AG10803 (cell line): ENCODE results near the gene RPRD1B.

ENCODE experiments used
- DNase-seq: peaks from one replicate; pipeline ENCODE4 v3.0.0; 2010; ENCODE audit warnings: low read depth
- H3K4me3 ChIP-seq: 2 replicates; pipeline ENCODE4 v1.5.1; 2011; ENCODE audit warnings: mild to moderate bottlenecking, low read length, control low read depth
- CTCF ChIP-seq: conservative IDR thresholded peaks from 2 replicates; pipeline ENCODE4 v1.5.1; 2011; ENCODE audit warnings: mild to moderate bottlenecking, low read length, control low read depth, inconsistent platforms

Gene RPRD1B

GRCh38 chr20:38135271-38135650, 101.7 kb downstream of the RPRD1B start:
- TF ChIP-seq CTCF = no peak
- no peak overlapping the region for H3K4me3 ChIP-seq
- DNase-seq = no peak

DNA sequence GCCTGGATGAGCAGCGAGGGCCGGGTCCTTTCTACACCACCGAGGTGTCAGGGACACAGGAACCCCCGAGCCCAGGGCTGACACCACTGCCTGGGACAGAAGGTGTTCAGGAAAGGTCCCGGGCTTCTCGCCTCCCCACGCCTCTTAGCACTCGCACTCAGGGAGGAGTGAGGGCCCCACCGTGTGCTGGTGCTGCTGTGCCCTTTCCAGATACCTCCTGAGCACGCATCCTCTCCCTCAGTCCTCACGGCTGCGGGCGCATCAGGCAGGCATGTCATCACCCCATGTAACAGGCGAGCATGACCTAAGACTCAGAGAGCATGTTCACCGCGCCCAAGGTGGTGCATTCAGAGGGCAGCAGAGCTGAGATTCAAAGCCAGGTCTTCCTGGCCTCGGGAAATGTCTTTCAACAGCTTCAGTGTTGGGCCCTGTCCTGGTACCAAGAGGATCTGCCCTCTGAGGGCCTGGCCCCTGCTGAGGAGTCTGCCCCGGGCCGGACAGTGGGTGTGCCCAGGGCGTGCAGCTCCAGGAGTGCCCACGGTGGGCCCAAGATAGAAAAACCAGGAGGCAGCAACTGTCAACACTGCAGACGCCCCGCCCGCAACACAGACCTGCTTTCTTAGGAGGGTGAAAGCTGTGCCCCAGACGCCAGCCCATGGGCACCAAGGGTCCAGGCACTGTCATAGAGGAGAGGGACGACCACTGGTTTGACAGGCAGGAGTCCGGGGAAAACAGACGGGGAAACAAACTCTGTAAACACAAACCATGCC, 102.3 kb downstream of the RPRD1B start:
- no peak for TF ChIP-seq CTCF
- DNase-seq = no peak
- H3K4me3 ChIP-seq = no peak overlapping the region

DNA sequence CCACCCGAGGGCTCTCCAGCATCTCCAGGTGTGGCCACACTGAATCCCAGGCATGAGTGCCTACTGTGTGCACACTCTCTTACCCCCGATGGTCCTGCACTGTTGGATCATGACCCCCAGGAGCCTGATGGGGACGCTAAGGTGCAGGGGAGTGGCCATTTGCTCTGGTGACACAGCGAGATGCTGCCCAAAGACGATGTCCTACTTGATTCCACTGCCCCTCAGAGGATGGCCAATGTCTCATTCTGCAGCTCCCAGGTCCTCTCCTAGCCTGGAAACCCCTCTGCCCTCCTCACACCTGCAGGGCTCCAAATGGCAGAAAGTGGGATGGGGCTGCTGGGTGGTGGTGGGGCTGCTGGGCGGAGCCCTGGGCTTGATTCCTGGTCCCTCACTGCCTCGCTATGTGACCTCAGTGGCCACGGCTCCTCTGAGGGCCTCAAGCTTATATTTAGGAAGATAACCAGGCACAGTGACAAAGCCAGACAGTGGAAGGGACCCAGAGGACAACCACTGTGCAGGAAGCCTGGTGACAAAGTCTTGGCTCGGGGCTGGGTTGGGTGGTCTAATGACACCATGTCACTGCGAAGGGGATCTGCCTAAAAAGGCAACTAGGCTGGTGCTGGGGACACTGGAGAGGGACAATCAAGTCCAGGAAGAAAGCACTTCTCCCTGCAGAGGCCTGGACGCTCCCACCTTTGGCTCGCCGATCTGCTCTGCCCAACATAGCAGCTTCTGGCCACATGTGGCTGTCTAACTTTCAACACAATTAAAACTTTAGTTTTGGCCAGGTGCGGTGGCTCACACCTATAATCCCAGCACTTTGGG, 103.1 kb downstream of the RPRD1B start:
- no peak for DNase-seq

DNA sequence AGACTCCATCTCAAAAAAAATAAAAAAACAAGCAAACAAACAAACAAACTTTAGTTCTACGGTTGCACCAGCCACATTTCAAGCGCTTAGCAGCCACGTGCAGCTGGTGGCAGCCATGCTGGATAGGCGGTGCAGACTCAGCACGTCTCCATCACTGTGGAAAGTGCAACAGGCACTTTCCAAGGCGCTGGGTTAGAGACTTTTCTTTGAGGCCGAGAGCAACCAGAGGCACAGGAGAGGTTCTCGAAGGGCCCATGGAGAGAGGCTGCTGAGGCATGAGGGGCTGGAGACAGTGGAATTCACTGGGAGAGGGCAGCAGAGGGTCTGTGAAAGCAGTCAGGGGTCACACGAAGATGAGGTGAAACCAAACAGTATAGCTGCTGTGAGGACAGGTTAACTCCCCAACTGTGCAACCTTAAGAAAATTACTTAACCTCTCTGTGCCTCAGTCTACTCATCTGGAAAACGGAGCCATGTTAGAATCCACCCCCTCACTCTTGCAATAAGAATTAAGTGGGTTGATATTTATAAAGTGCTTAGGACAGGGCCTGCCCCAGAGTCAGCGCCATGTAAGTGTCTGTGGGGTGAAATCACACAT, 104.0 kb downstream of the RPRD1B start:
- H3K4me3 ChIP-seq = no peak overlapping the region
- TF ChIP-seq CTCF = no peak
- DNase-seq = no peak

More for the DNA sequence above, 103.1 kb downstream of the RPRD1B start:
- no peak for TF ChIP-seq CTCF
- no peak overlapping the region for H3K4me3 ChIP-seq

- DNase-seq = no peak
These were observed 104.7 kb downstream of the RPRD1B start for GRCh38 chr20:38138086-38138778.

More at GRCh38 chr20:38138086-38138778, 104.7 kb downstream of the RPRD1B start:
- H3K4me3 ChIP-seq = no peak overlapping the region
- TF ChIP-seq CTCF = no peak
